ENCODE results near the gene ARHGEF40. TPM values are rescaled to one million over a fixed set of nuclear protein-coding genes. Genes with fewer than 3 reads are reported as not detected.

ARHGEF40 gene
- total and polyA plus RNA-seq, 2 experiments from 2014 or later = 22.4 to 56.6 TPM

GRCh38 chr14:21060614-21061346 is 9.3 kb upstream of the ARHGEF40 start:
- 72 to 78% methylated on average over 13 of the region's 13 CpGs for WGBS, 2 experiments (ENCODE audit: low coverage in 1 of 2, low lambda C conversion rate in 2 of 2, missing lambda C conversion rate in 2 of 2)
- no peaks in the 10 kb centered on the region for H3K36me3 ChIP-seq (ENCODE audit: low read depth)
- no peak overlapping the region for H2AFZ ChIP-seq
- in situ Hi-C loops (cut with MboI) = no loop called here
- H3F3A ChIP-seq (ENCODE audit: insufficient read depth) = peaks cover 10% of the 10 kb centered on the region; the same call in 1 of the 2 replicates
- H3K4me2 ChIP-seq (ENCODE audit: unreplicated experiment) = no peak overlapping the region
- DNase-seq = no peak
- no peaks in the 10 kb centered on the region for H3K79me2 ChIP-seq (ENCODE audit: insufficient read depth)
- peaks cover 28% of the 10 kb centered on the region for H3K4me1 ChIP-seq (ENCODE audit: insufficient read depth)
- no peaks in the 10 kb centered on the region for H4K20me1 ChIP-seq (ENCODE audit: insufficient read depth)
- no peak overlapping the region for H3K27ac ChIP-seq
- H3K9me3 ChIP-seq (ENCODE audit: low read depth) = no peaks in the 10 kb centered on the region
- no peaks in the 10 kb centered on the region for H3K27me3 ChIP-seq (replicated peaks; ENCODE audit: insufficient read depth)
- H3K4me3 ChIP-seq = no peak overlapping the region
- no peak overlapping the region for H3K9ac ChIP-seq
- TF ChIP-seq EZH2phosphoT487 (IDR thresholded peaks at IDR 0.05; ENCODE audit: insufficient read depth, low read depth) (no peak), EZH2 (IDR thresholded peaks at IDR 0.05; ENCODE audit: insufficient read depth, poor library complexity, severe bottlenecking) (no peak)
- no peaks in the 10 kb centered on the region for H3K9me2 ChIP-seq (ENCODE audit: insufficient read depth)

- peaks cover 10% of the 10 kb centered on the region; the same call in 1 of the 2 replicates for H3F3A ChIP-seq (ENCODE audit: insufficient read depth)
- 92 to 98% methylated on average over 3 of the region's 3 CpGs for WGBS, 2 experiments (ENCODE audit: low coverage in 1 of 2, low lambda C conversion rate in 2 of 2, missing lambda C conversion rate in 2 of 2)
- in situ Hi-C loops (cut with MboI) = no loop called here
- H3K27me3 ChIP-seq (replicated peaks; ENCODE audit: insufficient read depth) = no peaks in the 10 kb centered on the region
- H3K4me3 ChIP-seq = no peak overlapping the region
- no peaks in the 10 kb centered on the region for H3K79me2 ChIP-seq (ENCODE audit: insufficient read depth)
- no peak for DNase-seq
- H3K9me2 ChIP-seq (ENCODE audit: insufficient read depth) = no peaks in the 10 kb centered on the region
- H3K27ac ChIP-seq = no peak overlapping the region
- no peak overlapping the region for H3K9ac ChIP-seq
- H3K4me2 ChIP-seq (ENCODE audit: unreplicated experiment) = no peak overlapping the region
- peaks cover 26% of the 10 kb centered on the region for H3K4me1 ChIP-seq (ENCODE audit: insufficient read depth)
- H3K36me3 ChIP-seq (ENCODE audit: low read depth) = no peaks in the 10 kb centered on the region
- no peak for TF ChIP-seq EZH2phosphoT487 (IDR thresholded peaks at IDR 0.05; ENCODE audit: insufficient read depth, low read depth)
- no peak for TF ChIP-seq EZH2 (IDR thresholded peaks at IDR 0.05; ENCODE audit: insufficient read depth, poor library complexity, severe bottlenecking)
- H3K9me3 ChIP-seq (ENCODE audit: low read depth) = no peaks in the 10 kb centered on the region
- no peak overlapping the region for H2AFZ ChIP-seq
- H4K20me1 ChIP-seq (ENCODE audit: insufficient read depth) = no peaks in the 10 kb centered on the region
Measured at GRCh38 chr14:21061347-21061668, 8.8 kb upstream of the ARHGEF40 start.

- H3K27ac ChIP-seq = no peak overlapping the region
- H3K4me3 ChIP-seq = no peak overlapping the region
- H3K9me3 ChIP-seq (ENCODE audit: low read depth) = no peaks in the 10 kb centered on the region
- no peak overlapping the region for H2AFZ ChIP-seq
- H3F3A ChIP-seq (ENCODE audit: insufficient read depth) = peaks cover 10% of the 10 kb centered on the region; the same call in 1 of the 2 replicates
- TF ChIP-seq EZH2phosphoT487 (IDR thresholded peaks at IDR 0.05; ENCODE audit: insufficient read depth, low read depth) (no peak), EZH2 (IDR thresholded peaks at IDR 0.05; ENCODE audit: insufficient read depth, poor library complexity, severe bottlenecking) (no peak)
- no peaks in the 10 kb centered on the region for H3K36me3 ChIP-seq (ENCODE audit: low read depth)
- WGBS, 2 experiments (ENCODE audit: low coverage in 1 of 2, low lambda C conversion rate in 2 of 2, missing lambda C conversion rate in 2 of 2) = 6 to 7% methylated on average over 3 of the region's 3 CpGs
- peak overlapping the region; percentile 9 for H3K4me2 ChIP-seq (ENCODE audit: unreplicated experiment)
- in situ Hi-C loops (cut with MboI) = no loop called here
- H3K27me3 ChIP-seq (replicated peaks; ENCODE audit: insufficient read depth) = no peaks in the 10 kb centered on the region
- no peaks in the 10 kb centered on the region for H3K79me2 ChIP-seq (ENCODE audit: insufficient read depth)
- H3K4me1 ChIP-seq (ENCODE audit: insufficient read depth) = peaks cover 23% of the 10 kb centered on the region
- H3K9me2 ChIP-seq (ENCODE audit: insufficient read depth) = no peaks in the 10 kb centered on the region
- DNase-seq = peak; percentile 86
- H4K20me1 ChIP-seq (ENCODE audit: insufficient read depth) = no peaks in the 10 kb centered on the region
- no peak overlapping the region for H3K9ac ChIP-seq
Measured at GRCh38 chr14:21063479-21063878, 6.6 kb upstream of the ARHGEF40 start.

- no peaks in the 10 kb centered on the region for H4K20me1 ChIP-seq (ENCODE audit: insufficient read depth)
- TF ChIP-seq EZH2phosphoT487 (IDR thresholded peaks at IDR 0.05; ENCODE audit: insufficient read depth, low read depth) (no peak), EZH2 (IDR thresholded peaks at IDR 0.05; ENCODE audit: insufficient read depth, poor library complexity, severe bottlenecking) (no peak)
- H3K4me2 ChIP-seq (ENCODE audit: unreplicated experiment) = no peak overlapping the region
- H3K4me1 ChIP-seq (ENCODE audit: insufficient read depth) = peaks cover 27% of the 10 kb centered on the region
- H3K27ac ChIP-seq = no peak overlapping the region
- peak; percentile 23 for DNase-seq
- H3K4me3 ChIP-seq = no peak overlapping the region
- no peak overlapping the region for H2AFZ ChIP-seq
- no peak overlapping the region for H3K9ac ChIP-seq
- no peaks in the 10 kb centered on the region for H3K36me3 ChIP-seq (ENCODE audit: low read depth)
- H3K9me3 ChIP-seq (ENCODE audit: low read depth) = no peaks in the 10 kb centered on the region
- no peaks in the 10 kb centered on the region for H3K9me2 ChIP-seq (ENCODE audit: insufficient read depth)
- peaks cover 21% of the 10 kb centered on the region; the same call in 1 of the 2 replicates for H3F3A ChIP-seq (ENCODE audit: insufficient read depth)
- in situ Hi-C loops (cut with MboI) = no loop called here
- H3K79me2 ChIP-seq (ENCODE audit: insufficient read depth) = no peaks in the 10 kb centered on the region
- no peaks in the 10 kb centered on the region for H3K27me3 ChIP-seq (replicated peaks; ENCODE audit: insufficient read depth)
- WGBS, 2 experiments (ENCODE audit: low coverage in 1 of 2, low lambda C conversion rate in 2 of 2, missing lambda C conversion rate in 2 of 2) = 59 to 67% methylated on average over 7 of the region's 7 CpGs
Measured at GRCh38 chr14:21066882-21067502, 3.1 kb upstream of the ARHGEF40 start.

All from GM23248 (cell line).